GM19395 (cell line): ENCODE results near the gene LAS1L.
"Not testable (repeated sequence)": the region's sequence is repeated elsewhere in the genome, so short reads cannot be mapped to it uniquely, and the experiment has no call there.

Experiments used
- ATAC-seq: cut with Tn5 transposase; IDR thresholded peaks from one replicate; pipeline ENCODE4 v1.9.1; 2021; ENCODE audit warnings: mild to moderate bottlenecking, moderate library complexity; ENCODE audit not compliant: unreplicated experiment

Gene LAS1L

GRCh38 chrX:65518980-65519379 is 15.6 kb downstream of the LAS1L start:
- not testable (repeated sequence) for ATAC-seq

GRCh38 chrX:65517923-65518322 is 16.7 kb downstream of the LAS1L start:
- ATAC-seq = no peak

- ATAC-seq = no peak
Observed at GRCh38 chrX:65516756-65517155, 17.8 kb downstream of the LAS1L start.

GRCh38 chrX:65513610-65514009 is 21.0 kb downstream of the LAS1L start:
- no peak for ATAC-seq

- no peak for ATAC-seq
Observed at GRCh38 chrX:65509400-65509799, 25.2 kb downstream of the LAS1L start.

GRCh38 chrX:65508851-65509250 is 25.7 kb downstream of the LAS1L start:
- no peak for ATAC-seq

- no peak for ATAC-seq
Observed at GRCh38 chrX:65502618-65503017, 32.0 kb downstream of the LAS1L start.

GRCh38 chrX:65493431-65493830 is 41.2 kb downstream of the LAS1L start:
- no peak for ATAC-seq

GRCh38 chrX:65491620-65492019 is 43.0 kb downstream of the LAS1L start:
- no peak for ATAC-seq

- no peak for ATAC-seq
Observed at GRCh38 chrX:65488495-65488894, 46.1 kb downstream of the LAS1L start.

- no peak for ATAC-seq
Observed at GRCh38 chrX:65480960-65481359, 53.6 kb downstream of the LAS1L start.

- not testable (repeated sequence) for ATAC-seq
Observed at GRCh38 chrX:65479102-65479501, 55.5 kb downstream of the LAS1L start.

- no peak for ATAC-seq
Observed at GRCh38 chrX:65476564-65476963, 58.0 kb downstream of the LAS1L start.

GRCh38 chrX:65463550-65463949 is 71.0 kb downstream of the LAS1L start:
- ATAC-seq = no peak
